ENCODE results near the gene KIF21B. TPM values are rescaled to one million over a fixed set of nuclear protein-coding genes. Genes with fewer than 3 reads are reported as not detected.

KIF21B gene
- polyA plus RNA-seq, 1 experiment, result 0.10 TPM

DNA sequence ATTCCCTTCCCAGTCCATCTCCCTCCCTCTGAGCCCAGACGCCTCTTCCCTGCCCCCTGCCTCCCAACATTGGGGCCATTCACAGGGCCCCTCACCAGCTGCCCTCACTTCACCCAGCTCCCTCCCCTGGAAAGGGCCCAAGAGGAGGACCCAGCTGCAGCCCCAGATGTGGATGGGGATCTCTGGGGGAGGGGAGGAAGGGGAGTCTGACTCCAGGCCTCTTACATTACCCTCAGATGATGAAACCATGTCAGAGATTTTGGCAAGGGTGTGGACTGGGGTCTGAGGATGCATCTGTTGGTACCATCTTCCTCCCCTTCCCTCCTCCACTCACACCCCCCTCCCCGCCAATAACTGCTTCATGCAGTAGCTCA is 1.1 kb upstream of the KIF21B start:
- Histone ChIP-seq H3K4me3 (ENCODE audit: low read depth, low read length) (no peak overlapping the region), H3K27me3 (ENCODE audit: control insufficient read depth, insufficient read depth, low read length) (peaks cover 19% of the 10 kb centered on the region), H3K36me3 (ENCODE audit: control insufficient read depth, insufficient read depth, low read length) (no peaks in the 10 kb centered on the region)
- POLR2A ChIA-PET, result no interaction called here
- no peak for DNase-seq (ENCODE audit: low read depth)
- TF ChIP-seq, protein P1, sequence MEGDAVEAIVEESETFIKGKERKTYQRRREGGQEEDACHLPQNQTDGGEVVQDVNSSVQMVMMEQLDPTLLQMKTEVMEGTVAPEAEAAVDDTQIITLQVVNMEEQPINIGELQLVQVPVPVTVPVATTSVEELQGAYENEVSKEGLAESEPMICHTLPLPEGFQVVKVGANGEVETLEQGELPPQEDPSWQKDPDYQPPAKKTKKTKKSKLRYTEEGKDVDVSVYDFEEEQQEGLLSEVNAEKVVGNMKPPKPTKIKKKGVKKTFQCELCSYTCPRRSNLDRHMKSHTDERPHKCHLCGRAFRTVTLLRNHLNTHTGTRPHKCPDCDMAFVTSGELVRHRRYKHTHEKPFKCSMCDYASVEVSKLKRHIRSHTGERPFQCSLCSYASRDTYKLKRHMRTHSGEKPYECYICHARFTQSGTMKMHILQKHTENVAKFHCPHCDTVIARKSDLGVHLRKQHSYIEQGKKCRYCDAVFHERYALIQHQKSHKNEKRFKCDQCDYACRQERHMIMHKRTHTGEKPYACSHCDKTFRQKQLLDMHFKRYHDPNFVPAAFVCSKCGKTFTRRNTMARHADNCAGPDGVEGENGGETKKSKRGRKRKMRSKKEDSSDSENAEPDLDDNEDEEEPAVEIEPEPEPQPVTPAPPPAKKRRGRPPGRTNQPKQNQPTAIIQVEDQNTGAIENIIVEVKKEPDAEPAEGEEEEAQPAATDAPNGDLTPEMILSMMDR (IDR thresholded peaks at IDR 0.05; ENCODE audit: insufficient read depth, low read depth, low read length), result no peak
- CTCF ChIA-PET, result interaction anchor here (1.1 to 3.0 kb wide), 6 partner anchors 8 to 52 kb away, joined by 3 to 22 read pairs (median 4); no protein-coding TSS in a partner anchor

DNA sequence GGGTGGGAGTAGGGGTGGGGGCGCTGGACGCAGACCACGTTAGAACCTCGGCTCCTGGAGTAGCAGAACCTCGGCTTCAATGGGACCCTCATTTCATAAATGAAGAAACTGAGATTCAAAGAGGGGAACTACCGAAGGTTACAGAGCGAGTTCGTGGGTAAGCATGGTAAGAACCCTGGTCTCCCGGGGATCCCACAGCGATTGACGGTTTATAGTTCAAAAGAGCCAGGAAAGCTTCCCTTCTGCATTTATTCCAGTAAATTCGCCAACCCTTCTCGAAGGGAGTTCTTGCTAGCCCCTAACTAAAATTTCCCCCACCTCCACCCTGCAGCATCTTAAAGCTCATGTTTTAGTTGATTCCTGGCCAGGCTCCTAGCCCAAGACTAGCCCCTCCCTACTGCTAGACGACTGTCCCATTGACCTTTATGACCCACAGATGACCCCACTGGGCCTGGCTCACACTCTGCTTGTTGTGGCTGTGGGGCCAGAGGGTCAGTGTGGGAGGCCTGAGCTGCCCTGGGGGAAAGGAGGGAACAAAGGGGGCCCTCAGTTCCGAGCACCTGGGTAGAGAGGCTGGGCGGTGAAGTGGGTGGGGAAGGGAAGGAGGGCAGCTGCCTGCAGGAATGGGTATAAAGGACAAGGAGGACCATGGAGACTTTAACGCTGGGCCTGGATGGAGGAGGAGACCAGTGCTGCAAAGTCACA is 558 bp upstream of the KIF21B start:
- no peak for DNase-seq (ENCODE audit: low read depth)
- Histone ChIP-seq H3K36me3 (ENCODE audit: control insufficient read depth, insufficient read depth, low read length) (no peaks in the 10 kb centered on the region), H3K27me3 (ENCODE audit: control insufficient read depth, insufficient read depth, low read length) (peaks cover 19% of the 10 kb centered on the region), H3K4me3 (ENCODE audit: low read depth, low read length) (no peak overlapping the region)
- ChIA-PET CTCF (interaction anchor here (1.1 to 3.0 kb wide), 4 partner anchors 14 to 52 kb away, joined by 3 to 22 read pairs (median 4); no protein-coding TSS in a partner anchor), POLR2A (no interaction called here)
- TF ChIP-seq, protein P1 (IDR thresholded peaks at IDR 0.05; ENCODE audit: insufficient read depth, low read depth, low read length), result no peak

DNA sequence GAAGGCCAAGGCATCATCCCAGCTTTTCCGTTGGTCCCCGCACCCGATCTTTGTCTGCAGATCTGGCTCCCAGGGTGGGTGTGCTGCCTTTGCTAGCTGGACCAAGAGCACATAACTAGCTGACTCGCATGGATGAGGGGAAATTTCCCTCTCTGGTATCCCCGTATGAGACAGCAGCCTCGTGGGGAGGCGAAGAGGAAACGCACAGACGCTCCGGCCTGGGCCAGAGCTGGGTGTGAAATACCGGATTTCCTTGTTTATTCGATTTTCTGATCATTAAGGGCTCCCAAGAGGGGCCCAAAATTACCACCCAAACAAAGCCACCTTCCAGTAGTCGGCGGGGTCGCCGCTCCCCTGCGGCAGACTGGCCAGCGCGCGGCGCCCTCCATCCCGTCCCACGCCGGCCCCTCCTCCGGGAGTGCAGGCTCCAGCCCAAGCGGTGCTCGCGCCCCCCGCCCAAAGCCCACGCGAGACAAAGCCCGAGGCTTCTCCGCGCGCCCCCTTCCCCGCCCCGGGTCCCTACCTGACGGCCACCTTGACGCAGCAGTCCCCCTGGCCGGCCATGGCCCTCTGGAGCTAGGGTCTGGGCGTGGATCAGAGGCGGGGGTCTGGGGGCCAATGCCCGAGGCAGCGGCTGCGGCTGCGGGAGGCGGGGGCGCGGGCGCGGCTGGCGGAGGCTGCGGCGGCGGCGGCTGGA is 546 bp downstream of the KIF21B start:
- H3K4me3 ChIP-seq (ENCODE audit: low read depth, low read length), result peak overlapping the region; percentile 29
- CTCF ChIA-PET, result interaction anchor here (1.6 kb wide), 1 partner anchor 15 kb away, joined by 3 read pairs; no protein-coding TSS in a partner anchor
- peaks cover 19% of the 10 kb centered on the region for H3K27me3 ChIP-seq (ENCODE audit: control insufficient read depth, insufficient read depth, low read length)
- H3K36me3 ChIP-seq (ENCODE audit: control insufficient read depth, insufficient read depth, low read length), result no peaks in the 10 kb centered on the region
- DNase-seq (ENCODE audit: low read depth), result no peak
- TF ChIP-seq, protein P1 (IDR thresholded peaks at IDR 0.05; ENCODE audit: insufficient read depth, low read depth, low read length), result no peak
- POLR2A ChIA-PET, result no interaction called here

DNA sequence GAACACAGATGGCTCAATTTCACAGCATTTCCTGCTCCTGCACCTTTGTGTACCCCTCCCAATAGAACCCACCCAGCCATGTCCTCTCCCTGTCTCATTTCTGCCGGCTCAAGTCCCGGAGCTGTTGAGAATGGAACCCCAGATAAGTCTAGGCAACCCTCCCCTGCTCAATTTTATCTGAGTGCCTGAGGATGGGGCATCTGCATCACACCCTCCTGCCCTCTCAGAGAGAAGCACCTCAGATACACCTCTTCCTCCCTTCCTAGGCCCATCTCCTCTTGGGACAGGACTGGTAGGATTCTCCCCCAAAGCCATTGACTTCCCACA is 1.1 kb downstream of the KIF21B start:
- ChIA-PET POLR2A (no interaction called here), CTCF (interaction anchor here (1.7 kb wide), 1 partner anchor 51 kb away, joined by 5 read pairs; no protein-coding TSS in a partner anchor)
- Histone ChIP-seq H3K36me3 (ENCODE audit: control insufficient read depth, insufficient read depth, low read length) (no peaks in the 10 kb centered on the region), H3K4me3 (ENCODE audit: low read depth, low read length) (no peak overlapping the region), H3K27me3 (ENCODE audit: control insufficient read depth, insufficient read depth, low read length) (peaks cover 19% of the 10 kb centered on the region)
- no peak for DNase-seq (ENCODE audit: low read depth)
- TF ChIP-seq, protein P1 (IDR thresholded peaks at IDR 0.05; ENCODE audit: insufficient read depth, low read depth, low read length), result no peak

Measured in BJ (cell line).